ENCODE results near the gene RCVRN. TPM values are rescaled to one million over a fixed set of nuclear protein-coding genes. Genes with fewer than 3 reads are reported as not detected.

RCVRN gene
- total RNA-seq, 2 experiments from 2014 or later: not detected

DNA sequence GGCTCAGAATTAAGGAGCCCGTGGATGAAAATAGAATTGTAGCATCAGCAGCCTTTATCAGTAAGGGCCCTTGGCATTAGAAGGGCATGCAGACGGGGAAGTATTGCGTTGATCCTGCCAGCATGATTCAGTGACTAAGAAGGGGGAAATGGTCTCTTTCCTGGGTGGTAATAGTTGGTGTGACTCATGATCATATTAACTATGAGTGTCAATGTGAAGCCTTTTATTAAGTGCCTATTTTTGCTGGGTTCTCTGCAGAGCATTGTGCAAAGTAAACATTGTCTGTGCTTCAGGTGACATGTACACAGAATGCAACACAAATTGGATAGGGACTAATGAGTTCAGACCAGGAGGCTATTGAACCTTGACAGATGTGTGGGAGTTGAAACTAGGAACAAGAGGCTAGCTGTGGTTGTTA is 24.5 kb downstream of the RCVRN start:
- H3K4me1 ChIP-seq (ENCODE audit: insufficient read depth, low read length): no peaks in the 10 kb centered on the region
- intact Hi-C loops (cut with DNase I, micrococcal nuclease): no loop called here
- ATAC-seq (ENCODE audit: poor library complexity) (no peak), DNase-seq (peak in 2 of 14 experiments; percentile 34 to 36)
- Mint-ChIP-seq H3K27me3 (peaks cover 23% of the 10 kb centered on the region), H3K4me1 (ENCODE audit: low read depth) (no peaks in the 10 kb centered on the region), H3K4me3 (no peak overlapping the region), H3K36me3 (ENCODE audit: low read depth) (no peaks in the 10 kb centered on the region), H3K27ac (no peak overlapping the region), H3K9me3 (peaks cover 2% of the 10 kb centered on the region)
- H3K9me3 ChIP-seq (ENCODE audit: control insufficient read depth in 1 of 2, insufficient read depth in 1 of 2, low read length in 2 of 2): peaks cover 9 to 10% of the 10 kb centered on the region in 2 experiments
- no peak overlapping the region for H3K4me3 ChIP-seq (ENCODE audit: low read length)
- ChIA-PET CTCF (no interaction called here), POLR2A (no interaction called here)
- TF ChIP-seq CTCF (IDR thresholded peaks at IDR 0.05): no peak
- no peaks in the 10 kb centered on the region for H3K36me3 ChIP-seq (ENCODE audit: insufficient read depth, low read length)
- no peak overlapping the region for H3K27ac ChIP-seq (ENCODE audit: low read depth in 1 of 2, low read length in 2 of 2)
- no peaks in the 10 kb centered on the region for H3K27me3 ChIP-seq (ENCODE audit: control insufficient read depth in 1 of 2, insufficient read depth in 2 of 2, low read length in 2 of 2)

DNA sequence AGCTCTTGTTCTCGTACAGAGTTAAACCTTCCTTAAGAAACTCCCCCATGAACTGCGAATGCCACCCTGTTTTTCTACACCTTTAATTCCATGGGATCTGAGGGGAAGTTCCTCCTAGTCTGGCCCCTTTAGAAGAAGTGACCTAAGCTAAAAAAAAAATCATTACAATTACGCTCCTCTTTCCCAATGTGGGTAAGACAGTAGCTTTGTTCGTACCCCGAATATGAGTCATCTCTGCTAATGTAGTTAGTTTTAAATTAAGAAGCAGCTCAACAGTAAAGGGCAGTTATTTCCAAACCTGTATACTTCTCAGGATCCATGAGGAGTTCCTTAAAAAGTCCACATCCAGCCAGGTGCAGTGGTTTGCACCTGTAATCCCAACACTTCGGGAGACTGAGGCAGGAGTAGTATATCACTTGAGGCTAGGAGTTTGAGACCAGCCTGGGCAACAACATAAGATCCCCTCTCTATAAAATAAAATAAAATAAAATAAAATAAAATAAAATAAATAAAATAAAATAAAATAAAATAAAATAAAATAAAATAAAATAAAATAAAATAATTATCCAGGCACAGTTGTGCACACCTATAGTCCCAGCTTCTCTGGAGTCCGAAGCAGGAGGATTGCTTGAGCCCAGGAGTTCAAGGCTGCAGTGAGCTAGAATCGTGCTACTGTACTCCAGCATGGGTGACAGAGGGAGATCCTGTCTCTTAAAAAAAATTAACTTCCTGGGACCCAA is 26.1 kb downstream of the RCVRN start:
- ChIA-PET POLR2A (no interaction called here), CTCF (no interaction called here)
- H3K4me1 ChIP-seq (ENCODE audit: insufficient read depth, low read length): no peaks in the 10 kb centered on the region
- H3K4me3 ChIP-seq (ENCODE audit: low read length): no peak overlapping the region
- Mint-ChIP-seq H3K4me3 (no peak overlapping the region), H3K27ac (no peak overlapping the region), H3K4me1 (ENCODE audit: low read depth) (no peaks in the 10 kb centered on the region), H3K36me3 (ENCODE audit: low read depth) (no peaks in the 10 kb centered on the region), H3K9me3 (peaks cover 2% of the 10 kb centered on the region), H3K27me3 (peaks cover 33% of the 10 kb centered on the region)
- peaks cover 6 to 10% of the 10 kb centered on the region in 2 experiments for H3K9me3 ChIP-seq (ENCODE audit: control insufficient read depth in 1 of 2, insufficient read depth in 1 of 2, low read length in 2 of 2)
- TF ChIP-seq CTCF (IDR thresholded peaks at IDR 0.05): no peak
- ATAC-seq (ENCODE audit: poor library complexity): no peak
- intact Hi-C loops (cut with DNase I, micrococcal nuclease): no loop called here
- no peak for DNase-seq
- no peaks in the 10 kb centered on the region for H3K27me3 ChIP-seq (ENCODE audit: control insufficient read depth in 1 of 2, insufficient read depth in 2 of 2, low read length in 2 of 2)
- H3K27ac ChIP-seq (ENCODE audit: low read depth in 1 of 2, low read length in 2 of 2): no peak overlapping the region
- H3K36me3 ChIP-seq (ENCODE audit: insufficient read depth, low read length): no peaks in the 10 kb centered on the region

DNA sequence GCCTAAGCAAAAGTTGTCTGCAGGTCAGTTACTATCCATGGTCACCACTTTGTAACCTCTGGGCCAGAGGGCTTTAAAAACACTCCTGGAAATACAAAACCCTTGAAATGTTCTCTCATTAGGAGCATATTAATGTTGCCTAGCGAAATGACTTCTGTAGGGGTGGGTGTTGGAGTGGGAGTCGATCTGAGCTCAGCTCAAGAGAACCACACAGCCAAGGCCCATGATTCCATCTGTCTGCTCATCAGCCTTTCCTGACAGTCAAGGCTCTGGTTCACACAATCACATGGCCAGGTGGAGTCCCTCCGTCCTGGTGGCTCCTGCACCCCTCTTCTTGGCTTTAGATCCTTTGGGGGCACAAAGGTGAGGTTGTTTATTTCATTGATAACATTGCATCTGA is 26.7 kb downstream of the RCVRN start:
- H3K27me3 ChIP-seq (ENCODE audit: control insufficient read depth in 1 of 2, insufficient read depth in 2 of 2, low read length in 2 of 2): no peaks in the 10 kb centered on the region
- no peaks in the 10 kb centered on the region for H3K4me1 Mint-ChIP-seq (ENCODE audit: low read depth)
- ATAC-seq (ENCODE audit: poor library complexity) (no peak), DNase-seq (no peak)
- no peaks in the 10 kb centered on the region for H3K4me1 ChIP-seq (ENCODE audit: insufficient read depth, low read length)
- H3K4me3 Mint-ChIP-seq: no peak overlapping the region
- no peak overlapping the region for H3K4me3 ChIP-seq (ENCODE audit: low read length)
- H3K36me3 Mint-ChIP-seq (ENCODE audit: low read depth): no peaks in the 10 kb centered on the region
- no peaks in the 10 kb centered on the region for H3K36me3 ChIP-seq (ENCODE audit: insufficient read depth, low read length)
- ChIA-PET CTCF (no interaction called here), POLR2A (no interaction called here)
- no peak for TF ChIP-seq CTCF (IDR thresholded peaks at IDR 0.05)
- H3K9me3 Mint-ChIP-seq: peaks cover 2% of the 10 kb centered on the region
- intact Hi-C loops (cut with DNase I, micrococcal nuclease): no loop called here
- H3K27ac ChIP-seq (ENCODE audit: low read depth in 1 of 2, low read length in 2 of 2): no peak overlapping the region
- no peak overlapping the region for H3K27ac Mint-ChIP-seq
- peaks cover 33% of the 10 kb centered on the region for H3K27me3 Mint-ChIP-seq
- peaks cover 5 to 6% of the 10 kb centered on the region in 2 experiments for H3K9me3 ChIP-seq (ENCODE audit: control insufficient read depth in 1 of 2, insufficient read depth in 1 of 2, low read length in 2 of 2)
